HepG2 (cell line): Measurements from ENCODE around the gene CRYBA1. TPM values are rescaled to one million over a fixed set of nuclear protein-coding genes. Genes with fewer than 3 reads are reported as not detected.
A peak's percentile ranks its signal among the peaks of the same experiment; 100 is the strongest.

Experiments
- CBX5 ChIP-seq: sonication (generic); formaldehyde crosslinking; IDR thresholded peaks from 2 replicates; pipeline ENCODE4 v1.4.0; 2020; ENCODE audit warnings: missing genetic modification reagents, borderline replicate concordance
- ERF ChIP-seq: IDR thresholded peaks from 2 replicates; pipeline ENCODE4 v1.6.1; 2018; ENCODE audit warnings: missing biosample characterization, missing genetic modification reagents
- FOXM1 ChIP-seq: sonication (generic); formaldehyde crosslinking; IDR thresholded peaks from 2 replicates; pipeline ENCODE4 v1.5.0; 2020; ENCODE audit warnings: missing genetic modification reagents
- HOXA5 ChIP-seq: sonication (generic); formaldehyde crosslinking; IDR thresholded peaks from 2 replicates; pipeline ENCODE4 v1.4.0; 2020; ENCODE audit warnings: missing genetic modification reagents
- KDM1A ChIP-seq: IDR thresholded peaks from 2 replicates; pipeline ENCODE4 v1.6.1; 2016; ENCODE audit warnings: missing compliant biosample characterization
- MTA3 ChIP-seq: sonication (generic); formaldehyde crosslinking; IDR thresholded peaks from 2 replicates; pipeline ENCODE4 v1.4.0; 2020; ENCODE audit warnings: missing genetic modification reagents
- PCBP1 ChIP-seq: fragments of 200-400 bp; formaldehyde crosslinking; IDR thresholded peaks from 2 replicates; pipeline ENCODE4 v1.6.1; 2017; ENCODE audit warnings: mild to moderate bottlenecking, low read depth, low read length, borderline replicate concordance
- PRDM15 ChIP-seq: sonication (generic); formaldehyde crosslinking; IDR thresholded peaks from 2 replicates; pipeline ENCODE4 v1.4.0; 2020; ENCODE audit warnings: missing genetic modification reagents
- PTBP1 ChIP-seq: fragments of 200-400 bp; formaldehyde crosslinking; IDR thresholded peaks from 2 replicates; pipeline ENCODE4 v1.6.1; 2018; ENCODE audit warnings: low read length, low read depth; ENCODE audit not compliant: poor library complexity, severe bottlenecking
- REL ChIP-seq: sonication (generic); formaldehyde crosslinking; conservative IDR thresholded peaks from 2 replicates; pipeline ENCODE4 v1.8.0; 2022; ENCODE audit warnings: mild to moderate bottlenecking, missing genetic modification reagents, moderate library complexity
- TBL1XR1 ChIP-seq: fragments of 150-350 bp; IDR thresholded peaks from 2 replicates; pipeline ENCODE4 v1.6.1; 2014; ENCODE audit warnings: borderline replicate concordance, low read length; ENCODE audit not compliant: partially characterized antibody
- ZBTB43 ChIP-seq: sonication (generic); formaldehyde crosslinking; conservative IDR thresholded peaks from 2 replicates; pipeline ENCODE4 v1.4.0; 2020; ENCODE audit warnings: missing genetic modification reagents
- ZNF468 ChIP-seq: sonication (generic); formaldehyde crosslinking; IDR thresholded peaks from 2 replicates; pipeline ENCODE4 v1.8.0; 2022; ENCODE audit warnings: mild to moderate bottlenecking, moderate library complexity, missing genetic modification reagents
- ZNF577 ChIP-seq: sonication (generic); formaldehyde crosslinking; IDR thresholded peaks from 2 replicates; pipeline ENCODE4 v1.4.0; 2020; ENCODE audit warnings: mild to moderate bottlenecking, low read depth, missing genetic modification reagents, borderline replicate concordance
- ZNF678 ChIP-seq: sonication (generic); formaldehyde crosslinking; IDR thresholded peaks from 2 replicates; pipeline ENCODE4 v1.4.0; 2020; ENCODE audit warnings: mild to moderate bottlenecking, missing genetic modification reagents
- ZXDC ChIP-seq: sonication (generic); formaldehyde crosslinking; IDR thresholded peaks from 2 replicates; pipeline ENCODE4 v1.5.0; 2020; ENCODE audit warnings: mild to moderate bottlenecking, missing genetic modification reagents
- polyA plus RNA-seq, 8 experiments: library from polyadenylated mRNA; depleted of rRNA in 3 of 8; stranded (reverse) in 7 of 8; unstranded in 1 of 8; fragments of >200 nt; fragmentation: Illumina TruSeq in 4 of 8; extraction: Trizol in 4 of 8; gene quantifications; 2 replicates each; pipeline versions ENCODE4 v1.2.1 to v1.2.3, GENCODE V29; 2011 to 2016; ENCODE audit warnings: low read depth in 4 of 8, missing spikeins in 1 of 8, mixed read lengths in 1 of 8; ENCODE audit not compliant: insufficient read depth in 1 of 8
- total RNA-seq, 5 experiments: library from RNA; depleted of rRNA; stranded (reverse); fragments of >200 nt; fragmentation: Illumina TruSeq; extraction: Trizol; gene quantifications; 2 replicates each; pipeline ENCODE4 v1.2.3, GENCODE V29; 2016; ENCODE audit warnings: low read depth in 1 of 5
- TF ChIP-seq, protein P1 (sequence below): sonication (generic); formaldehyde crosslinking; IDR thresholded peaks from 2 replicates; pipeline ENCODE4 v1.5.0; 2020; ENCODE audit warnings: missing genetic modification reagents
- TF ChIP-seq, protein P2 (sequence below): sonication (generic); formaldehyde crosslinking; IDR thresholded peaks from 2 replicates; pipeline ENCODE4 v1.4.0; 2020; ENCODE audit warnings: missing genetic modification reagents, borderline replicate concordance

Gene CRYBA1
- total and polyA plus RNA-seq, 2 of the 13 experiments (the other 11 are each of a cell fraction or from before 2014, with no cell fraction given) = not detected

GRCh38 chr17:29293890-29294579, 47.4 kb downstream of the CRYBA1 start, which contains the start of gene NUFIP2 (continued):
- TF ChIP-seq, protein P1, sequence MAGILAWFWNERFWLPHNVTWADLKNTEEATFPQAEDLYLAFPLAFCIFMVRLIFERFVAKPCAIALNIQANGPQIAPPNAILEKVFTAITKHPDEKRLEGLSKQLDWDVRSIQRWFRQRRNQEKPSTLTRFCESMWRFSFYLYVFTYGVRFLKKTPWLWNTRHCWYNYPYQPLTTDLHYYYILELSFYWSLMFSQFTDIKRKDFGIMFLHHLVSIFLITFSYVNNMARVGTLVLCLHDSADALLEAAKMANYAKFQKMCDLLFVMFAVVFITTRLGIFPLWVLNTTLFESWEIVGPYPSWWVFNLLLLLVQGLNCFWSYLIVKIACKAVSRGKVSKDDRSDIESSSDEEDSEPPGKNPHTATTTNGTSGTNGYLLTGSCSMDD = no peak
- TF ChIP-seq FOXM1 (CRISPR knock-in tag) = no peak
- TF ChIP-seq ZXDC (CRISPR knock-in tag) = peak; percentile 41; the same call in 1 of the 2 replicates
- peak; percentile 72; the same call in 1 of the 2 replicates for TF ChIP-seq ZNF678 (CRISPR knock-in tag)
- no peak for TF ChIP-seq KDM1A
- TF ChIP-seq REL = no peak; the same call in 1 of the 2 replicates
- no peak for TF ChIP-seq PTBP1
- TF ChIP-seq MTA3 (CRISPR knock-in tag) = no peak
- peak; percentile 88 for TF ChIP-seq HOXA5 (CRISPR knock-in tag)
- TF ChIP-seq ZNF577 (CRISPR knock-in tag) = no peak
- TF ChIP-seq CBX5 (CRISPR knock-in tag) = peak; percentile 63; the same call in 1 of the 2 replicates
- no peak for TF ChIP-seq TBL1XR1
- peak; percentile 29; the same call in 1 of the 2 replicates for TF ChIP-seq PRDM15 (CRISPR knock-in tag)
- TF ChIP-seq ERF (CRISPR knock-in tag) = peak; percentile 94
- TF ChIP-seq PCBP1 = no peak
- TF ChIP-seq, protein P2, sequence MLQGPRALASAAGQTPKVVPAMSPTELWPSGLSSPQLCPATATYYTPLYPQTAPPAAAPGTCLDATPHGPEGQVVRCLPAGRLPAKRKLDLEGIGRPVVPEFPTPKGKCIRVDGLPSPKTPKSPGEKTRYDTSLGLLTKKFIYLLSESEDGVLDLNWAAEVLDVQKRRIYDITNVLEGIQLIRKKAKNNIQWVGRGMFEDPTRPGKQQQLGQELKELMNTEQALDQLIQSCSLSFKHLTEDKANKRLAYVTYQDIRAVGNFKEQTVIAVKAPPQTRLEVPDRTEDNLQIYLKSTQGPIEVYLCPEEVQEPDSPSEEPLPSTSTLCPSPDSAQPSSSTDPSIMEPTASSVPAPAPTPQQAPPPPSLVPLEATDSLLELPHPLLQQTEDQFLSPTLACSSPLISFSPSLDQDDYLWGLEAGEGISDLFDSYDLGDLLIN = no peak; the same call in 1 of the 2 replicates
- no peak for TF ChIP-seq ZNF468 (CRISPR knock-in tag)
- peak; percentile 65; the same call in 1 of the 2 replicates for TF ChIP-seq ZBTB43 (CRISPR knock-in tag)
